Measurements from ENCODE around the gene LRP5.

LRP5 gene

DNA sequence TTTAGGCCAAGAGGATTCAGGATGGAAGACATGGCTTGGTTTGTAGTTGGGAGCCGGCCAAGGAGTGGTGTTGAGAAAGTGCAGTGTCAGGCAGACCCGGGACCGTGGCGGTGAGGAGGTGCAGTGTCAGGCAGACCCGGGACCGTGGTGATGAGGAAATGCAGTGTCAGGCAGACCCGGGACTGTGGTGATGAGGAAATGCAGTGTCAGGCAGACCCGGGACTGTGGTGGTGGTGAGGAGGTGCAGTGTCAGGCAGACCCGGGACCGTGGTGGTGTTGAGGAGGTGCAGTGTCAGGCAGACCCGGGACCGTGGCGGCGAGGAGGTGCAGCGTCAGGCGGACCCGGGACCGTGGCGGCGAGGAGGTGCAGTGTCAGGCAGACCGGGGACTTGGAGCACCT is 59.7 kb downstream of the LRP5 start:
- DNase-seq: no peak

DNA sequence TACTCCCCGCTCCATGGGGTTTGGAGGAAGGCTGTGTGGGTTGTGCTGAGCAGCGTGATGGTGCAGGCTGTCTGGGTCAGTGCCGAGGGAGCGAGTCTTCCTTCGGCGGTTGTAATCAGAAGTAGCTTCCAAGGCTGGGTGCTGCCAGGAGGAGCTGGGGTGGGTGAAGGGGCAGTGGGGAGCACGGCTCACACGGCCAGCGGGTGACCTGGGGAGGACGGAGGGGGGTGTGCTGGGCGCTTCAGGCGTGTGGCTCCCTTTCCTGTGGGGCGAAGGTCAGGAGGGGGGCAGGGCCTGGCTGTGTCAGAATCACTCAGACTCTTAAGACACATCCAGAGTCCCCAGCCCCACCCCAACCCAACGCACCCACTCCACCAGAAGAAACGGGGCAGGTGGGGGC is 60.2 kb downstream of the LRP5 start:
- no peak for DNase-seq

DNA sequence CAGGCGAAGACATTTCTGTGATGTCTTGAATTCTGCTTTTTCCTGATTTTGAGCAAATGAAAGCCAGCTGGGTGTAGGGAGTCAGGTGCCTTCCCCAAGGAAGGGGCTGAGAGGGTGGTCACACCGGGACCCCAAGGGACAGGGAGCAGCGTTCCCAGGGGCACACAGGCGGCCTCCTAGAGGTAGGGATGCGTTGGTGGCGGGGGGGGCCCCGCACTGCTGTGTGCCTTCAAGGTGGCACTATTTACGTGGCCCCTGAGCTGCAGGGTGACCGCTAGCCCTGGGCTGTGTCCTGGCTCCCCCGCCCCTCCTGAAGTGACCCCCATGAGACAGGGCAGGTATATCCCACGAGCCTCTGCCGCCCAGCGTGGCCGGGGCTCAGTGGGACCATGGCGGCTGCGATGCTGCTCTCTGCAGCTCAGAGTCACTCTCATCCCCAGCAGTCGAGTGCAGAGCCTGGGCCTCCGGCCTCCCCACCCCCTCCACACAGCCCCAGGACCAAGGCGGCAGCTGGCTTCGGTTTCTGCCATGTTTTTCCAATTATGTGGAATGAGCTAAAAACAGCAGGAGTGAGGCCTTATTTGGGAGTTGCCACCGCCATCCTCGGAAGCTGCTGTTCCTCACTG is 60.9 kb downstream of the LRP5 start:
- DNase-seq: no peak

DNA sequence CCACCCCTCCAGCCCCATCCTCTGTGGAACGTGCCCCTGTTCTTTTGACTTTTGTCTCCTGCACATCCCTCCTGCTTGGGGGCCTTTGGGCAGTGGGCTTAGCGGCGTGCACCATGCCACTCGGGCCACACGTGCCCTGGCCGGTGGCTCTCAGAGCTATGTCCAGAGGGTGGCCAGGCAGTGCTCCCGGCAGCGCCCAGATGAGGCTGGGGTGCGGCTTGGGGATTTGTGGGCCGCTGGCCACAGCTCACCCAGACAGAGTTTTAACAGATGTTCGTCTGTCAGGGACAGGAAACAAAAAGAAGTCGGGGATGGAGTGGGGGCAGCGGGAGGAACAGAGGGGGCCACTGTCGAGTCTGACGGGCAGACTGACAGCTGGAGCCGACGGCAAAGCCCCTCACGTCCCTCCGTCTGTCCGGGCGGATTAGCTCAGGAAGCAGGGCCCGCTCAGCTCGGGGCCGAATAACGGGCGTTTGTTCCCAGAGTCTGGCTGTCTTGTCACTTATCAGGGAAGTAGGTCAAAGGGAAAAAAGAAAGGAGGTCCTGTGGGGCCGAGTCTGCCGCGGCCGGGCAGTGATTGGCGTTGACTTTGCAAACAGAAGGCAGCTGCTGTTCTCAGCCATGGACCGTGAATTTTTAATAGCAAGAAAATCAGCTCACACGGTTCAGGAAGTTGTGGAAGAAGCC is 61.6 kb downstream of the LRP5 start:
- DNase-seq: no peak

DNA sequence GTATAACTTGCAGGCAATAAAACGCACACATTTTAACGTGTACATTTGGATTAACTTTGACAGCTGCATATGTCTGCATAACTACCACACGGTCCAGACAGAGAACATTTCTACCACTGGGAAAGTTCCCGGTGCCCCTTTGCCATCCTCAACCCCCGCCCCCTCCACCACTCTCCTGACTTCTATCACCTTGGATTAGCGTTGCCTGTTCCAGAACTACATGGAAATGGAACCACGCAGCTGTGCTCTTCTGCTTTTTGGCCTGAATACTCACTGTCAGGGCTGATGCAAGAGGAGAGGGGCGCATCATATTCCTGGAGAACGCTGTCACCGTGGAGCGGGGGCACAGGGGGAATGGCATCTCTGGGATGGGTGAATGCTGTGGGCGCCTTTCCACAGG is 62.1 kb downstream of the LRP5 start:
- no peak for DNase-seq

DNA sequence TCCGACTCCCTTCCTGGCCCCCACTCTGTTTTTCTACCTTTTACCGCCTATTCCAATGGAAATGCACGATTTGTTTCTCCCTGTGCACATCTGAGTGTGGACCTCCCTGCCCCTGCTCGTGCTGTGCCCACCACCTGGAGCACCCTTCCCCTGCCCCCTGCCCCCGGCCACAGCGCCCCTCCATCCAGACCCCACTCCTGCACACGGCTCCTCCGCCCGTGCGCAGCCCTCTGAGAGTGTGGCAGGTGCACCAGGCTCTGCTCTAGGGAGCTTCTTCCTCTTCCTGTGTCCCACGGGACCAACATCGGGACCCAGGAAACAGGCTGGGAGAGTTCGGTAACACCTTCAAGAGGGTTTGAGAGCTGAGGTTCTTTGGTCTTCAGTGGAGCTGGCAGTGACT is 62.9 kb downstream of the LRP5 start:
- no peak for DNase-seq

DNA sequence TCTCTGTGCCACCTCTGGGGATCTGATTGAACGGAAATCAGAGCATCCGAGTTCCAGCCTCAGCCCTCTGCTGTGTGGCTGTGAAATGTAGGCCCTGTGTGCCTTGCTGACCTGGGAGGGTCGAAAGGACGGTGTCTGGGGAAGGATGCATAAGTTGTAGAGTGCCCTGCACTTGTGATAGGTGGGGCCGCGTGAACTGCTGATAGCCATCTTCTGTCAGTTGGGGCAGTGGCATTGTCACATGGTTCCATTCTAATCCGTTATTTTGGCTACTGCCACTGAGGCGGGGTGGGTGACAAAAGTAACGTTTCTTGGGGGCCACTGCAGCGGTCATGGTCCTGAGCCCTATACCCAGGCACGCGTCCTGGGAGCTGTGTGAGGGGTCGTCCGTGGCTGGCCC is 63.4 kb downstream of the LRP5 start:
- no peak for DNase-seq

DNA sequence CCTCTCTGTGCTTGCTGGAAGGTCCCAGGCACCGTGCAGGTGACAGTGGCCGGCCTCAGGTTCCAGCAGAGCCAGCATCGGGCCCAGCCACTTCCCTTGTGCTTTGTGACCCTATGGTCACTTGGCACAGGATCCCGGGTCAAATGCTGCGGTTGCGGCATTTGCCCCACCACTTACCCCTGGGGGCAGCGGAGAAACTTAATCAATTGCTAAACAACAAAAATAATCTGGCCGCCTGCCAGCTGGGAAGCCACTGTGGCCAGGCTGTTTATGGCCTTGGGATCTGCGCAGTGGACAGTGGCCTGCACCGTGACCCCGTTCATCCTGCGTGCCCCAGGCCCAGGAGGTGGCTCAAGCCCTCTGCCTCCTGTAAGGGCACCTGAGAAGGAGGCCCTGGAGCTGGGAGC is 65.0 kb downstream of the LRP5 start:
- DNase-seq: no peak

DNA sequence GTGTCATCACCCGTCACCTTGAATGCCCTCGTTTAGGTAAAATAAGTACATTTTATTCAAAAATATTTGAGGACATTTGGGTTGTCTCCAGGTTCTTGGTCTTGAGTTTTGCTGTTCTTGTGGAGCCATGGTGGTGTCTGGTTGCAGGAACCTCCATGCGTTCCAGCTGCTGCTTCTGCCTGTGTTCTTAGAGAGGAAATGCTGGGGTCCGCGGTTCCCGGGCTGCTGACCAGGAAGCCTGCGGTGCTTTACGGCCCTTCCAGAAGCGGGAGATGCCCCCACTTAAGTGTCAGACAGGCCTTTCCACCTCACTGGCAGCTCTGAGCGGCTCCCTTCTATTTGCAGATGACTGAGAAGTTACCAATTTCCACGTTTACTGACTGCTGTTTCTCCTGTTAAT is 66.8 kb downstream of the LRP5 start:
- DNase-seq: no peak

DNA sequence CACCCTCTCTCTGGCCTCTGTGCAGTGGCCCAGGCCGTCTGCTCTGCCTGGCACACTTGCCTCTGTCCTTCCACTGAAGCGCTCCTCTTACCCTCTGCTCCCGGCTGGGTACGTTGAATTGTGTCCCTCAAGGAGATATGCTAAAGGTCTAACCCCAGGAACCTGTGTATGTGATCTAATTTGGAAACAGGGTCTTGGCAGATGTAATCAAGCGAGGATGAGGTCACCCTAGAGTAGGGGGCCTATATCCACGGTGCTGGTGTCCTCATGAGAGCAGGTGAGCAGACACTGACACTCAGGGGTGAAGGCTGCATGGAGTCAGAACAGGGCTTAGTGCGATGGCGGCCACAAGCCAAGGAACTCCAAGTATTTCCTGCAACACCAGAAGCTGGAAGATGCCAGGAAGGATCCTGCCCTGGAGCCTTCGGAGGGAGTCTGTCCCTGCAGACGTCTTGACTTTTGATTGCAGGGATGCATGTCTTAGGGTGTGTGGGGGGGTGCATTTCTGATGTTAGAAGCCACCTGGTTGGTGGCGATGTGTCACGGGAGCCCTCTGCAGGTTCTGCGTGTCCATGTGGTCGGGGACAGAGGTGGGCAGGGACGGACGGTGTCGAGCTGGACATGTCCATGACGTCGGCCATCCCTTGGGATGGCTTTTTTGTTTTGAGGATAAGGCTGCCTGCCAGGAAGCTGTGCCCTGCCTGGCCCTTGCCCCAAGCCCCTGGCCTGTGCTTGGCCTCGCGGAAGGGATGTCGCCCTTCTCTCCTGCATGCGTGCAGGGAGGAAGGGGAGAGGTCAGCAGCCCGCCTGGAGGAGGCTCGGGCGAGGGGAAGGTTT is 68.6 kb downstream of the LRP5 start:
- no peak for DNase-seq

DNA sequence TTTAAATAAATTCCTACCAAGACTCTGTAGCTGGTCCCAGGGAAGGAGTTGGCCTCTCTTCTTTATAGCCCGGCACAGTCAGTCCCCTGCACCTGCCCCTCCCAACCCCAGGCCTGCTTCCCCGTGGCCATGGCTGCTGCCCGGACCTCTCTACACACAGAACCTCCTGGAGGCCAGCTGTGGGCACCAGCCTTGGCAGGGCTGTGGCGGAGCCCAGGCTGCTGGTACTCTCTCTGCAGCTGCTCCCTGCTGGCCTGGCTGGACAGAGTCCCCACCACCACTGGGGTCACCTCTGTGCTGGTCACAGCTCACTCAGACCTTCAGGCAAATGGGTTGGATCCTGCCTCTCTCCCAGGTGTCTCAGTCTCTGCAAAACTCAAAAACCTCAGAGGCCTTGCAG is 69.3 kb downstream of the LRP5 start:
- no peak for DNase-seq

DNA sequence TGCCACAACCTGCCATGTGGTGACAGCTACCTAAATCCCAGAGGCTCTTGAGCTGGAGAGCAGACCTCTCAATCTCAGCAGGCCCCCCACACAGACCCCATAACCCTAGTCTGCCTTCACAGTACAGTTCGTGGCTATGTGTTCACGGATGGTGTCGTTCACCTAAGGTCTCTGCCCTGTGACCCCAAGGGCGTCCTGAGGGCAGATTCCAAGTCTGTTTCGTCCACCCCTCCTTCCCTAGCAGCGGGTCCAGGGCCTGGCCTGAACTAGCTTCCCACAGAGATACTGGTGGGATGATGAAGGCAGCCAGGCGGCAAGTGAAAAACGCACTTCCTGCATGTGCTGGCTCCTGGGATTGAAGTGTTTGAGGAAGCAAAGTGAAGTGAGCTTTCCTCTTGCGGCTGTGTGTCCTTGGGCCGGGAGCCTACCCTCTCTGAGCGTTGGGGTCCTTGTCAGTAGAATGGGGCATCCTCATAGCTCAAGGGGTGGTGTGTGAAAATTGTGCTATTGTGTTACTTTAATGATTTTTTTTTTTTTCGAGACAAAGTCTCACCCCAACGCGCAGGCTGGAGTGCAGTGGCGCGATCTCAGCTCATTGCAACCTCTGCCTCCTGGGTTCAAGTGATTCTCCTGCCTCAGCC is 70.1 kb downstream of the LRP5 start:
- no peak for DNase-seq

DNA sequence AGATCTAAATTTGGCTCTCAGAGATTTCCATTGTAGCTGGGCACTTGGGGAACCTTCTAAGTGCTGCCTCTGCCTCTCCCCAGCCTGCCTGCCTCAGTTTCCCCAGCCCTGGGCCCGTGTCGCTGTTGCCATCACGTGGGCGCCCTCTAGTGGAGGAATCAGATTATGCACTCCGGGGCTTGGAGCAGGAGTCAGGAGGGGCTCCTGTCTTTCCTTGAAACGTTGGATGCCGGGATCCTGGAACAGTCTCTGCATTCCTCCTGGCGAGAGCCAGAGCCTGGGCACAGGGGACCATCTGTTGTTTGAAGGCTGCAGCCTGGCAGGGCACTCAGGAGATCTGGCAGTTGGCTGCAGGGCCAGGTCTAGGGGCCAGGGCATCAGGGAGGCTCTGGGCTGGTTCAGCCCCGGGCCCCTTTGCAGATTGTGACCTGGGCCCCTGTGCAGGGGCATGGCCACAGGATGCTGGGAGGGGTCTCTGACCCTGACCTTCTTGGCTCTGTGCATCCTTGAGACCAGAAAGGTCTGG is 71.6 kb downstream of the LRP5 start:
- DNase-seq: peak; percentile 68

DNA sequence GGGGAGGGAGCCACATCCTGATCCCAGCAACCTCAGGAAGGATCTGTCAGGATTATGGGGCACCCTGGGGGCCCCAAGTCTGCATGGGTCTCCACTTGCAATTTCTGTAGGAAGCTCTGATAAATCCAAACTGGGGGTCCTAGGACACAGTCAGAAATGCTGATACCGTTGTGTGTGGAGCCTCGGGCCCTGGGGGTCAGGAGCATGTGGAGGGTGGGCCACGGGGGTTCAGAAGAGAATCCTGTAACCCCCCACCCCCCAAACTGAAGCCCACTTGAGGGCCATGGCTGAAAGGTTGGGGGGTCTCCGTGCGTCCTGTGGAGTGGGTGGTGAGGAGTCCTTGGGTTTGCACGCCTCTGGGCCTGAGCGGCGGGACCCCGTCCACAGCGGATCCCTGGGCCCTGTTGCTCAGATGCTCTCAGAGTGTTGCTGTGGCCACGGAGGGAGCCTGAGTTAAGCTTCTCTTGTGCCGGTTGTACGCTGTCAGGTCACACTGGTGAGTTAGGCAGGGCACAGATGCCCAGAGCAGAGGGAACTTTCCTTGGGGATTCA is 72.2 kb downstream of the LRP5 start:
- DNase-seq: no peak

DNA sequence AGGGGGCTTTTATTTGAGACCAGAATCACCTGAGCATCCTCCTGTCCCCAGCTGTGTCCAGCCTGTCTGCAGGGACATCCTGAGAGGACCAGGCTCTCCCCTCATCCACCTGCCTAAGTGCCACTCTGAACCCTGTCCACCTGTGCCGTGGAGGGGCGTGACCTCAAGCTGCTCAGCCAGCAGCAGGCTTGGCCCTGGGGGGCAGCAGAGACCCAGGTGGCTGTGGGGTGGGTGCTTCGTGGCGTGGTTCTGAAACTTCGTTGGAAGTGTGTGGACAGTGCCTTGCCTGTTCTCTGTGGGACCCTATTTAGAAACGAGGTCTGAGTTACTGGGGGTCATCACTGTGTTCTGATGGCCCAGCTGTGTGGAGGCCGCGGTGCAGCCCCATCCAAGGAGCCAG is 72.7 kb downstream of the LRP5 start:
- no peak for DNase-seq

DNA sequence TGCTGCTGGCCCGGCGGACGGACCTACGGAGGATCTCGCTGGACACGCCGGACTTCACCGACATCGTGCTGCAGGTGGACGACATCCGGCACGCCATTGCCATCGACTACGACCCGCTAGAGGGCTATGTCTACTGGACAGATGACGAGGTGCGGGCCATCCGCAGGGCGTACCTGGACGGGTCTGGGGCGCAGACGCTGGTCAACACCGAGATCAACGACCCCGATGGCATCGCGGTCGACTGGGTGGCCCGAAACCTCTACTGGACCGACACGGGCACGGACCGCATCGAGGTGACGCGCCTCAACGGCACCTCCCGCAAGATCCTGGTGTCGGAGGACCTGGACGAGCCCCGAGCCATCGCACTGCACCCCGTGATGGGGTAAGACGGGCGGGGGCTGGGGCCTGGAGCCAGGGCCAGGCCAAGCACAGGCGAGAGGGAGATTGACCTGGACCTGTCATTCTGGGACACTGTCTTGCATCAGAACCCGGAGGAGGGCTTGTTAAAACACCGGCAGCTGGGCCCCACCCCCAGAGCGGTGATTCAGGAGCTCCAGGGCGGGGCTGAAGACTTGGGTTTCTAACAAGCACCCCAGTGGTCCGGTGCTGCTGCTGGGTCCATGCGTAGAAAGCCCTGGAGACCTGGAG is 74.1 kb downstream of the LRP5 start:
- DNase-seq: no peak

DNA sequence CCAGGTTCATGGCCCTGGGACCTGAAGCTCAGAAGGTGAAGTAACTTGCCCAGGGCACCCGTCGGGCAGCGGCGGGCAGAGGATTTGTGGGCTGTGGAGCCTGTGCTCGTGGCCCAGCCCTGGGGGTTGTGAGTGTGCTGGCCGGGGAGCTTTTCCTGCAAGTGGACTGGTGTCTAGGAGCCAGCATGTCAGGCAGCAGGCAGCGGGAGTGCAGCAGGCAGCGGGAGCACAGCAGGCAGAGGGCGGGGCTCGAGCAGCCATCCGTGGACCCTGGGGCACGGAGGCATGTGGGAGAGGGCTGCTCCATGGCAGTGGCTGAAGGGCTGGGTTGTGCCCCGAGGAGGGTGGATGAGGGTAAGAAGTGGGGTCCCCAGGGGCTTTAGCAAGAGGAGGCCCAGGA is 75.4 kb downstream of the LRP5 start:
- DNase-seq: no peak

DNA sequence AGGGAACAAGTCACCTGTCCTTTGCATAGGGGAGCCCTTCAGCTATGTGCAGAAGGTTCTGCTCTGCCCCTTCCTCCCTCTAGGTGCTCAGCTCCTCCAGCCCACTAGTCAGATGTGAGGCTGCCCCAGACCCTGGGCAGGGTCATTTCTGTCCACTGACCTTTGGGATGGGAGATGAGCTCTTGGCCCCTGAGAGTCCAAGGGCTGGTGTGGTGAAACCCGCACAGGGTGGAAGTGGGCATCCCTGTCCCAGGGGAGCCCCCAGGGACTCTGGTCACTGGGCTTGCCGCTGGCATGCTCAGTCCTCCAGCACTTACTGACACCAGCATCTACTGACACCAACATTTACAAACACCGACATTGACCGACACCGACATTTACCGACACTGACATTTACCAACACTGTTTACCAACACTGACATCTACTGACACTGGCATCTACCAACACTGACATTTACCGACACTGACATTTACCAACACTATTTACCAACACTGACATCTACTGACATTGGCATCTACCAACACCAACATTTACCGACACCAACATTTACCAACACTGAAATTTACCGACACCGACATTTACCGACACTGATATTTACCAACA is 76.3 kb downstream of the LRP5 start:
- no peak for DNase-seq

DNA sequence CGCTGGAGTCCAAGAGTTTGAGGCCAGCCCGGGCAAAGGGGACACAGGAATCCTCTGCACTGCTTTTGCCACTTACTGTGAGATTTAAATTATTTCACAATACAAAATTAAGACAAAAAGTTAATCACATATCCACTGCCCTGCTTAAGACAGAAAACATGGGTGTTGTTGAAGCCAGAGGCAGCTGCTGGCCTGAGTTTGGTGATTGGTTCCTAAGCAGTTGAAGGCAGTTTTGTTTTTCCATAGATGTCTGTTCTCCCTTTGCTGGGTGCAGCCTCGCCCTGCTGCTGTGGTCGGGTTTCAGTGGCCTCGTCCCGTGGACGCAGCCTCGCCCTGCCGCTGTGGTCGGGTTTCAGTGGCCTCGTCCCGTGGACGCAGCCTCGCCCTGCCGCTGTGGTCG is 77.9 kb downstream of the LRP5 start:
- DNase-seq: no peak

DNA sequence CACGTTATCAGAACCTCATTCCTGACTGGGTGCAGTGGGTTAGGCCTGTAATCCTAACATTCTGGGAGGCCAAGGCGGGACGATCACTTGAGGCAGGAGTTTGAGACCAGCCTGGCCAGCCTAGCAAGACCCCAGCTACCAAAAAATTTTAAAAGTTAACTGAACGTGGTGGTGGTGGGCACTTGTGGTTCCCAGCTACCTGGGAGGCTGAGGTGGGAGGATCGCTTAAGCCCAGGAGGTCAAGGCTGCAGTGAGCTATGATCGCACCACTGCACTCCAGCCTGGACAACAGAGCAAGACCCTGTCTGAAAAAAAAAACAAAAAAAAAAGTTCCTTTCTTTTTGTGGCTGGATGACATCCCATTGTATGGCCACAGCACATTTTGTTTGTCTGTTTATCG is 80.4 kb downstream of the LRP5 start:
- DNase-seq: no peak

DNA sequence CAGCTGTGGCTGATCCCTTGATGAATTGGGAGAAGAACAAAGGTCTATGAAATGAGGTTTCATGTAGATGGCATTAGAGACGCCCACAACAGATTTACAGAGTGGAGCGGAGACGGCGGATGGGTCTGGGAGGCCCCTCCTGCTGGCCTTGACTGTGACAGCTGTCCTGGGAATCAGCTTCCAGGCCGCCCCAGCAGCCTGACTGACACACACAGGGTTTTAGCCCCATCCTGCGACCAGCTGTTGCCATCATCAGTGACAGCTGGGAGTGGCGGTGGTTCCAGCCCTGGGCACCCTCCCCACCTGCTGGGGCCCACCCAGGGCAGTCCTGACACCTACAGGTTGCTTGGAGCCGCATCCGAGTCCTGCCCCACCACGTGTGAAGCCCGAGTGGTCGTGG is 84.1 kb downstream of the LRP5 start:
- DNase-seq: no peak

DNA sequence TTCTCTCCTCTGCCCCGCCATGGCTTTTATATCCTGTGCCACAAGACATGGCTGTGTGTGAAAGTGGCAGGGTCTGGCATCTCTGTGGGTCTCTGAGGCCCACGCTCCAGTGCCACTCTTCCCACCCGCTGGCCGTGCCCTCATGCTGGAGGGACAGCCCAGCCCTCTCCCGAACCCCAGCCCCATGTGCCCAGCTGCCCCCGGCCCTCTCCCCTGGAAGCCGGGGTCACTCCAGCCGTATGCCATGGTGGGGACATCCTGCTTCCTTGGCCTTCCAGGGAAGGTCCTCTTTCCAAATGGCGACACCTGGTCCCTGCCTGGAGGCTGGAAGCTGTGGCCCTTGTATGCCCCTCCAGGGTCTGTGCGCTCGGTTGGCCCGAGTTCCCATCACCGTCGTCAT is 84.9 kb downstream of the LRP5 start:
- no peak for DNase-seq
